GM21737 (cell line): ENCODE data around the gene MRC2.
"Not testable (repeated sequence)": the region's sequence is repeated elsewhere in the genome, so short reads cannot be mapped to it uniquely, and the experiment has no call there.

Experiments
- ATAC-seq: cut with Tn5 transposase; IDR thresholded peaks from one replicate; pipeline ENCODE4 v1.9.1; 2021; ENCODE audit warnings: mild to moderate bottlenecking, moderate library complexity; ENCODE audit not compliant: unreplicated experiment

The MRC2 gene

GRCh38 chr17:62611728-62612127 is 15.7 kb upstream of the MRC2 start:
- no peak for ATAC-seq

DNA sequence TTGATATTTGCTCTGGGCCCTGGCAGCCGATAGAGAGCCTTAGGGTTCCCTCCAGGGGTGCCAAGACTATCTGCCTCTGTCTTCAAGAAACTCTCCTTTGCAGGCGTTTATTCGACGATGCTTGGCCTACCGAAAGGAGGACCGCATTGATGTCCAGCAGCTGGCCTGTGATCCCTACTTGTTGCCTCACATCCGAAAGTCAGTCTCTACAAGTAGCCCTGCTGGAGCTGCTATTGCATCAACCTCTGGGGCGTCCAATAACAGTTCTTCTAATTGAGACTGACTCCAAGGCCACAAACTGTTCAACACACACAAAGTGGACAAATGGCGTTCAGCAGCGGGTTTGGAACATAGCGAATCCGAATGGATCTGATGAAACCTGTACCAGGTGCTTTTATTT is 15.2 kb upstream of the MRC2 start:
- not testable (repeated sequence) for ATAC-seq

- ATAC-seq: not testable (repeated sequence)
These were observed 14.4 kb upstream of the MRC2 start for GRCh38 chr17:62613095-62613494.

- ATAC-seq: no peak
These were observed 13.3 kb upstream of the MRC2 start for GRCh38 chr17:62614142-62614541.

- ATAC-seq: no peak
These were observed 12.0 kb upstream of the MRC2 start for GRCh38 chr17:62615503-62615902.

GRCh38 chr17:62616993-62617893 is 10.2 kb upstream of the MRC2 start:
- no peak for ATAC-seq

GRCh38 chr17:62617894-62618472 is 9.5 kb upstream of the MRC2 start:
- no peak for ATAC-seq

DNA sequence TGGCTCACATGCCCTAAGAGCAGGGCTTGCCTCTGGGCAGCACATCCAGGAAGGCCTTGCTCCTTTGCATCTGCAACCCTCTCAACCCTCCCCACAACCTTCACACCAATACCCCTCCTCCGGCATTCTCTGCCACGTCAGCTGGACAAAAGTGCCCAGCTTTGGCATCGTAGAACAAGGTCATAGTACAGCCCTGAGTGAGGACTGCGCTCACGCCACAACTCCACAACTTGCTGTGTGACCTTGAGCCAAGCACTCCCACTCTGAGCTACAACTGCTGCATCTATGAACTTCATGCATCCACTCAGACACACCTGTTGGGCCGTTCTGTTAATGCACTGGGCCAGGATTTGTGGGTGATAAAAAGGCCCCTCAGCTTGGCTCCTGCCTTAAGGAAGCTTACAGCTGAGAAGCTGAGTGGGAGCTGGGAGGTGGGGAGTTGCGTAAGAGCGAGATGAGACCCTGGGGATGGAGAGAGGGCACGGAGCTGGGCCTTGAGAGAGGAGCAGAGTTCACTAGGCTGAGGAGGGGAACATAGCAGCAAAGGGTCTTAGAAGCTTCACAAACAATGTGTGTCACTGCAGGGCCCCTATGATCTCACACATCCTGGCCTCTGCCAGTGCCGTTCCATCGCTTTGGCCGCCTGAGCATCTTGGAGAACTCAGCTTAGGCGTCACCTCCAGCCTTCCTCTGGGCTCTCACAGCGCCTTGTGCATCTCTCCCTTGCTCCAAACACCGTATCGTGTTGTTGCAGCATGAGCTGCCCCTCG is 8.6 kb upstream of the MRC2 start:
- ATAC-seq: no peak

GRCh38 chr17:62619417-62620155 is 7.9 kb upstream of the MRC2 start:
- ATAC-seq: no peak

DNA sequence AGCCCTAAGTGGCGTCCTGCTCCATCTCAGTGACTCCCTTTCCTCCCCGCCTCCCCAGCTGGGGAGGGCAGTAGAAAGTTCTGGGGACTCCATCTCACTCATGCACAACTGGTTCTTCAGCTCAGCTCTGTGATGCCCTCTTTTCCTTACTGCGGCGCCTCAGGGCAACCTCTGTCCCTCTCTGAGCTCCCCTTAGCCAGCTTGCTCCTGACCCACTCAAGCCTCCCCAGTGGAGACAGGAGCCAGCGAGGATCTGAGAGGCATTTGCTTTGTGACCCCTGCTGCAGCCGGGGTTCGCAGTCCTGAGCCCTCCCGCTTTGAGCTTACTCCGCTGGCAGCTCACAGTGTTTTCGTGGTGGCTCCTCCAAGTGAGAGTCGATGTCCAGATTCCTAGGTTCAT is 6.2 kb upstream of the MRC2 start:
- no peak for ATAC-seq

DNA sequence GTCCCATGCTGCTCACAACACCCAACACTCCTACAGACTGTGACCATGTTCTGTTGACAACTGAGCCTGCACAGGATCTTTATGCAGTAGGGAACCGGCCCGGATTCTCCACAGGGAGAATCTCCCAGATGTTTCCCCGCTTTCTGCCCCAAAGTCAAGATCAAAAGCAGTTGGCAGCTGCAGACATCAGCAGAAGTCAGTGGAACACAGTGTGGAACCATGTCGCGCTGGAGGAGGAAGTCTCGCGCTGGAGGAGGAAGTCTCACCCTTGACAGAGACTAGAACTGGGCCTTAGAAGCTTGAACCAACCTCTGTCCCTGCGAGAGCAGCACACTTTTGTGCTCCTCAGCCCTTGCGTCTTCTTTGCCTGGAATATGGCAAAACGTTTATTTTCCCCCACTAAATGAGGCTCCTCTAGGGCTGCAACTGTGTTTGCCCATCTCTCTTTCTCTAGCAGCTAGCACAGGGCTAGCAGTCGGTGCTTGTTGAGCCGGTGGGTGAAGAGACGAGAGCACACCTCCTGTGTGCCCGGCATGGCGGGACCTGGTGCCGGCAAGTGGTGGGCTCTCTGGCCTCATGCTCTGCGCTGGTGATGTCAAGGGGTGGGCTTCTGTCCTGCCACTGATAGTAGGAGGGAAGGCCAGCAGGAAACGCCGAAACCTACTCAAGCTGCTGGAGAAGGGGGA is 2.1 kb upstream of the MRC2 start:
- no peak for ATAC-seq

DNA sequence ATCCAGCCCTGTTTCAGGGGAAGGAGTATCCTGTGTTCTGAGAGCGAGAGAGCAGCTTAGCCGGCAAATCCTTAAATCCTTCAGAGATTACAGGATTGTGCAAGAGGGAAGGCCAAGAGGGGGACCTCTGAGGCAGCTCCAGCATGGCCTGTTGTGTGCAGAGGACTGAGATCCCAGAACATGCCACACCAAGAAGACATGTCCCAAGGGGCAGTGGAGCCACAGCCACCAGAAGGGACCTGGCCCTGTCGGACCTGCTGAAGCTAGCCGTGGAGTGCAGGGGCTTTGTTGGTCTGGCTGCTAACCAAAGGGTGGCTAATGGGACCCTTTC is 1.6 kb upstream of the MRC2 start:
- ATAC-seq: no peak

DNA sequence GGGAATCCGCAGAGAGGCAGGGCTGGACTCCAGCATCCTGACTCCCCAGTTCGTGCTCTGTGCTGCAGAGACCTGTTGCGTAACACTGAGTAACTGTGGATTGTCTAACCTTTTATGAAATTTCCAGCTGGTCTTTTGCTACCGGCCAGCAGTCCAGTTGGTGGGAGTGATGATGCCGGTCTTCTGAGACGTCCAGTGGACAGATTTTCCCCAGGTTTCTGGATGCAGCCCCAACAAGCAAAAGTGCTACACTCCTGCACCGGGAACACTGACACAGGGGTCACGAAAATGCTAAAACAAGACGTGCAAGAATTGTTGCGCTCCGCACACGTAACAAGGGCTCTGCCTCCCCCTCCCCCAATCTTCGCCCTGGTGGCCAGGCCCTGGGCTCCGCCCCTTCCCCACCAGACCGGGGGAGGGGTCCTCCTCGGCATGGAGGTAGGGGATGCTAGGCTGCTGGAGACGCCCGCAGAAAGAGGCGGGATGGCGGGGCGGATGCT is 701 bp upstream of the MRC2 start:
- no peak for ATAC-seq

- no peak for ATAC-seq
These were observed 599 bp downstream of the MRC2 start for GRCh38 chr17:62627904-62628633.

DNA sequence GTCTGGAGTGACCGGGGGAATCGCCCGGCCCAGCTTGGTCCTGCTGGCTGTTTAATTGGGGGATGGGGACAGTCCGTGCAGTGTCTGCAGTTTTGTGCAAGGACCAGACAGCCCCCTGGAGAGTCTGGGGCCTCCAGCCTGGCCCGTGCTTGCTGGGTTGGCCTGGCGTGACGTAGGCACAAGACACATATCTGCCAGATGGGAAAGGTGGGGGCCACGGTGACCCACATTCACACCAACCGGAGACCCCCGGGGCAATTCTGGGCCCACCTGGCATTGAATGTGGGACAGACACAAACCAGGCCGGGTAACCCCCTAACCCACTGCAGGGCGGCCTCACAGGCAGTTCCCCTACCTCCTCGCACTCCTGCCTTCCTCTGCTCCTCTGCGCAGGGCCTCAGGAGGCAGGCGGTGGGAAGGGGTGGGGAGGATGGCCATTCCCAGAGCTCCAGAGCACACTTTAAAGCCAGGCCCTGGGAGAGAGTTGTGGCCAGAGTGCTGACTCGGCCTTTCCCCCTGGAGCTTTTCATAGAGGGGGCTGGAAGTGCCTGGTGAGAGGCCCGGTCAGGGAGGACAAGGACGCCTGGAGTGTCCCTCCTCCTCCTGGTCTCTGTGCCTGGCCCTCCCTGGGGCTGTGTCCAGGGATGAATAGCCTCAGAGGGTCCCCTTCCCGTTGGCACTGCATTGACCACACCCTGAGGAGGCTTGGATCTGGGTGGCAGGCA is 1.5 kb downstream of the MRC2 start:
- no peak for ATAC-seq

GRCh38 chr17:62629556-62630364 is 2.3 kb downstream of the MRC2 start:
- ATAC-seq: no peak

GRCh38 chr17:62630365-62631085 is 3.1 kb downstream of the MRC2 start:
- no peak for ATAC-seq
